Middle frontal gyrus (tissue), 1 donor: ENCODE measurements around the gene ANKRD18A.
"Not testable (repeated sequence)": the region's sequence is repeated elsewhere in the genome, so short reads cannot be mapped to it uniquely, and the experiment has no call there.

Source experiments
- DNase-seq: peaks from one replicate; pipeline ENCODE4 v3.0.0-alpha.2; 2015; ENCODE audit warnings: low spot score; ENCODE audit errors: extremely low spot score

ANKRD18A gene

GRCh38 chr9:38546497-38547163 lies 73.8 kb downstream of the ANKRD18A start:
- DNase-seq: not testable (repeated sequence)

- not testable (repeated sequence) for DNase-seq
Observed at GRCh38 chr9:38540535-38540934, 79.9 kb downstream of the ANKRD18A start.

GRCh38 chr9:38529317-38529716 lies 91.1 kb downstream of the ANKRD18A start:
- no peak for DNase-seq

- DNase-seq: no peak
Observed at GRCh38 chr9:38527503-38527902, 92.9 kb downstream of the ANKRD18A start.

GRCh38 chr9:38526591-38526990 lies 93.8 kb downstream of the ANKRD18A start:
- DNase-seq: no peak

- no peak for DNase-seq
Observed at GRCh38 chr9:38523121-38523520, 97.3 kb downstream of the ANKRD18A start.

- DNase-seq: no peak
Observed at GRCh38 chr9:38521762-38522161, 98.6 kb downstream of the ANKRD18A start.
